SK-MEL-5 (cell line): ENCODE results near the gene RAB7A. TPM values are rescaled to one million over a fixed set of nuclear protein-coding genes. Genes with fewer than 3 reads are reported as not detected.

ENCODE experiments used
- DNase-seq: peaks from one replicate; pipeline ENCODE4 v3.0.0-alpha.2; 2016; ENCODE audit warnings: low read depth, low spot score
- in situ Hi-C: cut with HindIII; loops from 2 replicates; pipeline ENCODE4 v1.10.0; 2016; ENCODE audit warnings: low sequenced_read_pairs, high pct_unique_total_duplicates, low pct_unique_long_range_greater_than_20kb
- total RNA-seq: library from RNA; depleted of rRNA; stranded (reverse); fragments of >200 nt; shearing (Covaris generic); gene quantifications from 2 replicates; pipeline ENCODE4 v1.2.3, GENCODE V29; 2014

Gene RAB7A
- total RNA-seq, 1 experiment from 2014 or later = 142 TPM

GRCh38 chr3:128775241-128775640, 49.3 kb downstream of the RAB7A start:
- in situ Hi-C loops = no loop called here

GRCh38 chr3:128775906-128776542, 50.0 kb downstream of the RAB7A start:
- no peak for DNase-seq
- in situ Hi-C loops = no loop called here

More at GRCh38 chr3:128775241-128775640, 49.3 kb downstream of the RAB7A start:
- no peak for DNase-seq

- DNase-seq = no peak
- in situ Hi-C loops = no loop called here
Observed at GRCh38 chr3:128780101-128780837, 54.3 kb downstream of the RAB7A start.

GRCh38 chr3:128781164-128781563, 55.2 kb downstream of the RAB7A start:
- in situ Hi-C loops = no loop called here

GRCh38 chr3:128782282-128783146, 56.5 kb downstream of the RAB7A start:
- no peak for DNase-seq
- in situ Hi-C loops = no loop called here

More at GRCh38 chr3:128781164-128781563, 55.2 kb downstream of the RAB7A start:
- no peak for DNase-seq

- in situ Hi-C loops = no loop called here
Observed at GRCh38 chr3:128783774-128784173, 57.8 kb downstream of the RAB7A start.

GRCh38 chr3:128784232-128784631, 58.2 kb downstream of the RAB7A start:
- in situ Hi-C loops = no loop called here
- DNase-seq = peak; percentile 75

More at GRCh38 chr3:128783774-128784173, 57.8 kb downstream of the RAB7A start:
- no peak for DNase-seq

GRCh38 chr3:128784843-128785242, 58.9 kb downstream of the RAB7A start:
- in situ Hi-C loops = no loop called here
- no peak for DNase-seq

- in situ Hi-C loops = no loop called here
- DNase-seq = no peak
Observed at GRCh38 chr3:128786434-128787020, 60.5 kb downstream of the RAB7A start.

- in situ Hi-C loops = no loop called here
- peak; percentile 65 for DNase-seq
Observed at GRCh38 chr3:128787256-128788253, 61.6 kb downstream of the RAB7A start.

- DNase-seq = no peak
- in situ Hi-C loops = no loop called here
Observed at GRCh38 chr3:128788268-128788869, 62.4 kb downstream of the RAB7A start.

GRCh38 chr3:128794067-128794768, 68.2 kb downstream of the RAB7A start:
- in situ Hi-C loops = no loop called here
- DNase-seq = no peak

GRCh38 chr3:128794770-128795649, 69.0 kb downstream of the RAB7A start:
- in situ Hi-C loops = no loop called here
- peak; percentile 82 for DNase-seq

- in situ Hi-C loops = no loop called here
- no peak for DNase-seq
Observed at GRCh38 chr3:128799653-128800052, 73.7 kb downstream of the RAB7A start.
